Heart right ventricle (tissue), 16 donors: ENCODE results near the gene TRA2A. TPM values are rescaled to one million over a fixed set of nuclear protein-coding genes. Genes with fewer than 3 reads are reported as not detected.

Experiments
- ATAC-seq, 8 donors: fragments of 200-7000 bp; cut with Tn5 transposase; one replicate each; pipeline ENCODE4 v1.9.1; 2020; ENCODE audit warnings: mild to moderate bottlenecking in 8 of 8, moderate library complexity in 8 of 8, moderate number of reproducible peaks in 1 of 8
- DNase-seq, 2 donors: peaks; one replicate each; pipeline ENCODE4 v3.0.0-alpha.2; 2020
- H3K27ac ChIP-seq, 10 donors: fragments of 200-600 bp; sonication (generic) in 2 of 10; one replicate each; pipeline versions ENCODE4 v1.5.0 to v1.8.0; 2020 to 2022; ENCODE audit warnings: mild to moderate bottlenecking in 3 of 10
- H3K27me3 ChIP-seq, 7 donors: fragments of 200-600 bp; one replicate each; pipeline ENCODE4 v1.8.0; 2021 to 2022; ENCODE audit warnings: mild to moderate bottlenecking in 2 of 7
- H3K36me3 ChIP-seq, 9 donors: fragments of 200-600 bp; sonication (generic) in 1 of 9; one replicate each; pipeline versions ENCODE4 v1.5.0 to v1.8.0; 2020 to 2022; ENCODE audit warnings: mild to moderate bottlenecking in 2 of 9
- H3K4me1 ChIP-seq, 9 donors: fragments of 200-600 bp; sonication (generic) in 1 of 9; one replicate each; pipeline versions ENCODE4 v1.5.0 to v1.8.0; 2020 to 2022; ENCODE audit warnings: mild to moderate bottlenecking in 4 of 9
- H3K4me3 ChIP-seq, 10 donors: fragments of 200-600 bp; sonication (generic) in 2 of 10; one replicate each; pipeline versions ENCODE4 v1.5.0 to v1.8.0; 2020 to 2022; ENCODE audit warnings: mild to moderate bottlenecking in 7 of 10, moderate library complexity in 2 of 10
- H3K9me3 ChIP-seq, 11 donors: fragments of 200-600 bp in 10 of 11; sonication (generic) in 2 of 11; one replicate each; pipeline versions ENCODE4 v1.5.0 to v1.8.0; 2013 to 2022; ENCODE audit warnings: mild to moderate bottlenecking in 2 of 11, control low read depth in 1 of 11, moderate library complexity in 1 of 11
- WGBS, 2 donors: extraction: QIAGEN DNeasy Blood & Tissue Kit; methylation state at CpG; one replicate each; pipeline ENCODE4 v1.1.7; 2013; ENCODE audit warnings: inconsistent platforms in 1 of 2; 5-methylcytosine and 5-hydroxymethylcytosine counted together
- intact Hi-C, 10 donors: fragments of 100-400 bp; cut with DNase I; formaldehyde crosslinking; loops; one replicate each; pipeline versions ENCODE4 v1.11.1 to v1.14.2; 2022
- polyA plus RNA-seq, 2 donors: library from polyadenylated mRNA; stranded (reverse); fragments of 200-250 nt; gene quantifications; one replicate each; pipeline ENCODE4 v1.2.3, GENCODE V29; 2013
- total RNA-seq, 10 donors: library from RNA; stranded (reverse); fragmentation: NEBNext Ultra II Directional in 3 of 10; extraction: Animal tissue kit (Norgen Biotek cat#: 25700) in 3 of 10; gene quantifications; one replicate each; pipeline versions ENCODE4 v1.2.1 to v1.2.4, GENCODE V29; 2021 to 2023
- TF ChIP-seq, protein P1 (sequence below), 9 donors: fragments of 200-600 bp; sonication (generic) in 2 of 9; IDR thresholded peaks; one replicate each; pipeline versions ENCODE4 v1.5.0 to v1.8.0; 2021 to 2022; ENCODE audit warnings: antibody characterized with exemption in 9 of 9, mild to moderate bottlenecking in 5 of 9, moderate library complexity in 1 of 9
- donor health status: Arrhythmogenic right ventricular cardiomyopathy.
- donor health status: ischemic (EF 13 %, LVEDD 7.1; RV severe dilation, severe dysfunction).
- donor health status: healthy with polysubstance abuse.
- donor health status: DM: no; HTN: yes; CAD: no.
- donor health status: DM: no; HTN: no; CAD: no.
- donor health status: ischemic (EF 25% LVEDD 6.9; RV normal size, moderate dysfunction).
- donor health status: ischemic (EF 25% LVEDD 5.7; RV mildly dilated, moderate dysfunction).
- donor health status: healthy.
- donor health status: DM: yes; HTN: yes; CAD: no.
- donor health status: Ischemic cardiomyopathy.
- donor health status: ischemic (EF 35%, LVEDD 5.7; RV mildly dilated, moderate dysfunction).
- donor health status: nonischemic (EF 11% LVEDD 7.7; RV severe dilation, severe dysfunction).
- donor health status: DM: yes; HTN: yes; CAD: no.
- donor health status: PGD.
- donor health status: ischemic (EF 29% LVEDD 5.4; RV normal size, mild dysfunction).
- donor health status: nonischemic (EF 23%, LVEDD 6.1; RV moderate dilation, normal function).

Gene TRA2A
- total and polyA plus RNA-seq, 12 donors = 24.6 to 86.8 (median 31.2) TPM

DNA sequence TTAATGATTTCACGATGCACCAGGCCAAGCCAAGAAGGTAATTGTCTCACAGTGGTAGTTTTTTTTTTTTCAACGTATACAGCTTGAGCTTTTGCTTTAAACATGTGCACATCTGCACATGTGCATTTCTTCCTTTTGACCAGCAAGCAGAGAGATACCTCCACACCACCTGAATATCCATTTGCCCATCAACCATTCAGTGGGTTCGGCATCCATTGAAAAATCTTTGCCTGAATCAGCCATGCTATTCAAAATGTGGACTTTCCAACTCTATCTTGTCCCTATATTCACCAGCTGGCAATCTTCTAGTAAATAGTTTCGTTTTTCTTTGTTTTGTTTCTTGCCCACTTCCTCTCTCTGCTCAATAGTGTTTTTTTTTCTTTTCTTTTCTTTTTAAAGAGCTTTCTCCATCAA is 7.7 kb upstream of the TRA2A start:
- WGBS, 2 donors = 69 to 71% methylated on average over 4 of the region's 4 CpGs
- Histone ChIP-seq H3K27me3 (no peaks in the 10 kb centered on the region), H3K4me3 (no peak overlapping the region), H3K9me3 (peaks cover 0 to 5% (median 0%) of the 10 kb centered on the region in 11 donors), H3K36me3 (no peaks in the 10 kb centered on the region), H3K4me1 (peaks cover 0 to 4% (median 0%) of the 10 kb centered on the region in 9 donors), H3K27ac (peak overlapping the region in 1 of 10 donors; percentile 38)
- ATAC-seq (no peak), DNase-seq (no peak)
- intact Hi-C loops = no loop called here
- TF ChIP-seq, protein P1, sequence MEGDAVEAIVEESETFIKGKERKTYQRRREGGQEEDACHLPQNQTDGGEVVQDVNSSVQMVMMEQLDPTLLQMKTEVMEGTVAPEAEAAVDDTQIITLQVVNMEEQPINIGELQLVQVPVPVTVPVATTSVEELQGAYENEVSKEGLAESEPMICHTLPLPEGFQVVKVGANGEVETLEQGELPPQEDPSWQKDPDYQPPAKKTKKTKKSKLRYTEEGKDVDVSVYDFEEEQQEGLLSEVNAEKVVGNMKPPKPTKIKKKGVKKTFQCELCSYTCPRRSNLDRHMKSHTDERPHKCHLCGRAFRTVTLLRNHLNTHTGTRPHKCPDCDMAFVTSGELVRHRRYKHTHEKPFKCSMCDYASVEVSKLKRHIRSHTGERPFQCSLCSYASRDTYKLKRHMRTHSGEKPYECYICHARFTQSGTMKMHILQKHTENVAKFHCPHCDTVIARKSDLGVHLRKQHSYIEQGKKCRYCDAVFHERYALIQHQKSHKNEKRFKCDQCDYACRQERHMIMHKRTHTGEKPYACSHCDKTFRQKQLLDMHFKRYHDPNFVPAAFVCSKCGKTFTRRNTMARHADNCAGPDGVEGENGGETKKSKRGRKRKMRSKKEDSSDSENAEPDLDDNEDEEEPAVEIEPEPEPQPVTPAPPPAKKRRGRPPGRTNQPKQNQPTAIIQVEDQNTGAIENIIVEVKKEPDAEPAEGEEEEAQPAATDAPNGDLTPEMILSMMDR (IDR thresholded peaks at IDR 0.05) = no peak

DNA sequence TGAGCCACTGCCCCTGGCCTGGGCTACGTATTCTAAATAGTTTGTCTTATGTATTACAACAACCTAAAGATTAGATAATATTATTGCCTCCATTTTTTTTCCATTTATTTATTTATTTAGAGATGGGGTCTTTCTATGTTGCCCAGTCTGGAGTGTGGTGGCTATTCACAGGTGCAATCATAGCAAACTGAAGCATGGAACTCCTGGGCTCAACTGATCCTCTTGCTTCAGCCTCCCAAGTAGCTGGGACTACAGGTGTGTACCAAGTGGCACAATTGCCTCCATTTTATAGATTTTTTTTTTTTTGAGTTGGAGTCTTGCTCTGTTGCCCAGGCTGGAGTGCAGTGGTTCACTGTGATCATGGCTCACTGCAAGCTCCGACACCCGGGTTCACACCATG is 6.5 kb upstream of the TRA2A start:
- Histone ChIP-seq H3K4me3 (no peak overlapping the region), H3K9me3 (peaks cover 0 to 5% (median 0%) of the 10 kb centered on the region in 11 donors), H3K27ac (no peak overlapping the region), H3K36me3 (no peaks in the 10 kb centered on the region), H3K4me1 (peaks cover 0 to 4% (median 0%) of the 10 kb centered on the region in 9 donors), H3K27me3 (no peaks in the 10 kb centered on the region)
- DNase-seq (no peak), ATAC-seq (no peak)
- intact Hi-C loops = no loop called here
- WGBS, 2 donors = 97 to 99% methylated on average over 3 of the region's 3 CpGs
- TF ChIP-seq, protein P1 (IDR thresholded peaks at IDR 0.05) = no peak

- no peak for DNase-seq
- Histone ChIP-seq H3K9me3 (no peaks in the 10 kb centered on the region), H3K4me1 (peaks cover 0 to 29% (median 24%) of the 10 kb centered on the region in 9 donors), H3K27ac (no peak overlapping the region), H3K36me3 (no peaks in the 10 kb centered on the region), H3K27me3 (no peaks in the 10 kb centered on the region), H3K4me3 (no peak overlapping the region)
- TF ChIP-seq, protein P1 (IDR thresholded peaks at IDR 0.05) = no peak
- ATAC-seq = no peak
- intact Hi-C loops = loop anchor here in 1 of 10 donors (5.0 kb wide), 1 partner anchor 64 kb away; the partner anchor contains the start of gene CCDC126
- 96 to 98% methylated on average over 5 of the region's 5 CpGs for WGBS, 2 donors
Measured at GRCh38 chr7:23533238-23533604, 1.4 kb upstream of the TRA2A start.

- Histone ChIP-seq H3K27me3 (no peaks in the 10 kb centered on the region), H3K9me3 (no peaks in the 10 kb centered on the region), H3K4me1 (peaks cover 0 to 34% (median 30%) of the 10 kb centered on the region in 9 donors), H3K4me3 (peak overlapping the region in 8 of 10 donors; percentile 60 to 96 (median 87)), H3K27ac (peak overlapping the region in 9 of 10 donors; percentile 81 to 98 (median 96)), H3K36me3 (no peaks in the 10 kb centered on the region)
- DNase-seq (peak; percentile 14 to 15), ATAC-seq (no peak)
- 91 to 95% methylated on average over 23 of the region's 23 CpGs for WGBS, 2 donors
- intact Hi-C loops = loop anchor here in 1 of 10 donors (5.0 kb wide), 1 partner anchor 65 kb away; the partner anchor contains the start of gene CCDC126
- TF ChIP-seq, protein P1 (IDR thresholded peaks at IDR 0.05) = no peak
Measured at GRCh38 chr7:23532490-23533237, 883 bp upstream of the TRA2A start.
